Activated effector memory CD4-positive, alpha-beta T cell treated with anti-CD3 and anti-CD28 coated beads, Interleukin-2, amount 50 U/mL, for 16 hours (primary cell): Measurements from ENCODE around the gene ADAM22.

ENCODE experiments used
- DNase-seq: peaks from one replicate; pipeline ENCODE4 v3.0.0-alpha.2; 2020

The ADAM22 gene

GRCh38 chr7:88041583-88041982 is 107.5 kb downstream of the ADAM22 start:
- DNase-seq, result no peak

GRCh38 chr7:88042157-88042556 is 108.1 kb downstream of the ADAM22 start:
- no peak for DNase-seq

GRCh38 chr7:88042803-88043202 is 108.8 kb downstream of the ADAM22 start:
- no peak for DNase-seq

- DNase-seq, result no peak
Measured at GRCh38 chr7:88044069-88044468, 110.0 kb downstream of the ADAM22 start.

GRCh38 chr7:88046839-88047573 is 113.0 kb downstream of the ADAM22 start:
- DNase-seq, result no peak

GRCh38 chr7:88057655-88058054 is 123.6 kb downstream of the ADAM22 start:
- no peak for DNase-seq

- DNase-seq, result no peak
Measured at GRCh38 chr7:88062238-88062637, 128.2 kb downstream of the ADAM22 start.

GRCh38 chr7:88069093-88069492 is 135.0 kb downstream of the ADAM22 start:
- no peak for DNase-seq

GRCh38 chr7:88071994-88072714 is 138.1 kb downstream of the ADAM22 start:
- DNase-seq, result no peak

GRCh38 chr7:88072715-88073055 is 138.6 kb downstream of the ADAM22 start:
- no peak for DNase-seq

GRCh38 chr7:88073626-88074025 is 139.6 kb downstream of the ADAM22 start:
- no peak for DNase-seq

- no peak for DNase-seq
Measured at GRCh38 chr7:88075216-88075615, 141.2 kb downstream of the ADAM22 start.

GRCh38 chr7:88083883-88084282 is 149.8 kb downstream of the ADAM22 start:
- DNase-seq, result no peak

GRCh38 chr7:88089561-88089960 is 155.5 kb downstream of the ADAM22 start:
- no peak for DNase-seq

GRCh38 chr7:88090240-88090639 is 156.2 kb downstream of the ADAM22 start:
- DNase-seq, result no peak

GRCh38 chr7:88090671-88091070 is 156.6 kb downstream of the ADAM22 start:
- no peak for DNase-seq

GRCh38 chr7:88091988-88092675 is 158.1 kb downstream of the ADAM22 start:
- no peak for DNase-seq

GRCh38 chr7:88092676-88092999 is 158.6 kb downstream of the ADAM22 start:
- no peak for DNase-seq

- no peak for DNase-seq
Measured at GRCh38 chr7:88101769-88102168, 167.7 kb downstream of the ADAM22 start.

- no peak for DNase-seq
Measured at GRCh38 chr7:88102675-88103074, 168.6 kb downstream of the ADAM22 start.

- DNase-seq, result no peak
Measured at GRCh38 chr7:88104732-88105131, 170.7 kb downstream of the ADAM22 start.

GRCh38 chr7:88105231-88105630 is 171.2 kb downstream of the ADAM22 start:
- DNase-seq, result no peak

- DNase-seq, result no peak
Measured at GRCh38 chr7:88106434-88106833, 172.4 kb downstream of the ADAM22 start.

GRCh38 chr7:88109612-88110011 is 175.6 kb downstream of the ADAM22 start:
- DNase-seq, result no peak
